ENCODE data around the gene BMPER.

The BMPER gene

DNA sequence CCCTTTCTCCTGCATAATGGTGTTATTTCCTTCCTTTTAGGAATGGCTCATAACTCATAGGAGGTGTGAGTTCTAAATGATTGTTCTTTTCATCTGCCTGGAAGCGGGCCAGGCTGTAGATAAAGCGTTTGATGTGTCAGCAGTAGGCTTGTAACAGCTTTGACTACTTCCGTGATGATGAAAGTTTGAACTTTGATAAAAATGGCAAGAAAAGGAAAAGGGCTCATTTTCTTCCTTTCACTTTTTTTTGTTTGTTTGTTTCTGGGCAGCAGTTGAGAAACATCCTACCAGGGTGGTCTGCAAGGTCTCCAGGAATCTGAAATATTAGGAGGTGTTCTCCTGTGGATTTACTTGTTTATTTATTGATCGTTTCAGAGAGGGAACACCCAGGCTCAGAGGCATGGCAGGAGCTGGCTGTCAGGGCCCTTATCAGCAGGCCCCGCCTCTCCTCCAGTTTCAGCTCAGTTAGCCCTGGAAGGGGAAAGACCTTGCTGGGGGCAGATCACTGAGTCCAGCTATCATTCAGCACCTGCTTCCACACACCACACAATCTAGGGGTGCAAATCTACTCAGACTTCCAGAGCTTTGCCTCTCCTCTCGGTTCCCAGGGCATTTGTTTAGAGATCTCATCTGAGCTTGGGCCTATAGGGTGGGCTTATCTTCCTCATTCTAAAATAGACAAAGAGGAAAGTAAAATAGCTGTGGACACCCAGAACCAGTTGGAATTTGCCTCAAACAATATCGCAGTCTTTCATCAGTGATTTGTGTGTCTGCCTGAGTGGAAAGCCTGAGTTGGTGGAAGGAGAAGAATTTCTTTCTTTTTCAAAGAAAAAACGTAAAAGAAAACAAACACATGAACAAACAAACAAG is 130.9 kb downstream of the BMPER start:
- DNase-seq: no peak

DNA sequence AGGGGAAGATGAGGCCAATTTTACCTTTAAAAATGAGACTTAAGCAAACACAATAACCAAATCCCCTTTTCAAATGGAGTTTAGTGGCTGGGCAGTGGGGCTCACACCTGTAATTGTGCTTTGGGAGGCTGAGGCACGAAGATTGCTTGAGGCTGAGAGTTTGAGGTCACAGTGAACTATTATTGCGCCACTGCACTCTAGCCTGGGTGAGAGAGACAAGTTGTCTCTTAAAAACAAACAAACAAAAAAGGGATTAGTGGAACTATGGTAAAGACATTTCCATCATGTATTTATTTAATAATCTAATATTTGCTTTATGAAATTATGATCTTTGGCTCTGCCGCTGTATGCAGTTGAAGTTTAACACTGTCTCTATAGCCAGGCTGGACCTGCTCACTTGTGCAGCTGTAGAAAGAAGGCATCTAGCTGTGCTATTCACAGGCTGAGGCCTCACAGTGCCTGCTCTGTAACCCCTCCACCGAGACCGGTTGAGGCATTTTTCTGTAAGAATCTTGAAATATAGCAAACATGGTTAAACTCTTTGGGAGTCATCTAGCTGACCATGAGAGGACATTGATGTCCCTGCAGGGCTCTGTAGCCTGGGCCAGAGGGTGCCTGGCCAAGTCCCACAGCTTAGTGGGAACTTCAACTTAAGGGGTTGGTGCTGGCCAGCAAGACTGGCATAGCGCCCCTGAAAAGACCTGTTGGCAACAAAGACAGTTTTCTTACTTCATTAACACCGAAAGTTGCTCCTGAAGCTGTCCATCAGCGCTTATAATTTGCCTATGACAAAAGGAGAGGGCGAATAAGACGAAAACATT is 131.8 kb downstream of the BMPER start:
- DNase-seq: no peak

DNA sequence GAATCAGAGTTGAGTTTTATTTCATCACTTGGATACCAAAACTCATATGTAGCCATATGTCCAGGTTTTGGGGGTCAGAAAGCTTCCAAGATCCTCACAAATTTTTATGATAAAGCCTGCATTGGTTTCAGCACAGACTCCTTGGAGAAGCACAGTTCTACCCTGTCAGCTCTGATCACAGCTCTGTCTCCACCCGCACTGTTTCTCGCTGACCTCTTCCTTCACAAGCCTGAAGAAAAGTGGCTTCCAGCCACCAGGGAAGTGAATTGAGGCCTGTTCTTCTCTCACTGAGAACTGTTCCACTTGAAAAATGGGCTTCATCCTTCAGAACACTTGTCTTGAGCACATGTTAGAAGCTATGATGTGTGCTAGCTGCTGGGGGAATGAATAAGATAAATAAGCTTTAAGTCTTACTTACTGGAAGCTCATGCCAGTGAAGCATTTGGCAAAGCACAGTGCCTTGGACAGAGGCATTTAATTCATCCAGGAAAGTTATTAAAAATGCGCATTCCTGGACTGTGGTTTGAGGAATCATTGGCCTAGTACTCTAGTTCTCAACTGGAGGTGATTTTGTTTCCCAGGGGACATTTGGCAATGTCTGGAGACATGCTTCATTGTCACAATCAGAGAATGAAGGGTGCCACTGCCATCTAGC is 133.6 kb downstream of the BMPER start:
- no peak for DNase-seq

DNA sequence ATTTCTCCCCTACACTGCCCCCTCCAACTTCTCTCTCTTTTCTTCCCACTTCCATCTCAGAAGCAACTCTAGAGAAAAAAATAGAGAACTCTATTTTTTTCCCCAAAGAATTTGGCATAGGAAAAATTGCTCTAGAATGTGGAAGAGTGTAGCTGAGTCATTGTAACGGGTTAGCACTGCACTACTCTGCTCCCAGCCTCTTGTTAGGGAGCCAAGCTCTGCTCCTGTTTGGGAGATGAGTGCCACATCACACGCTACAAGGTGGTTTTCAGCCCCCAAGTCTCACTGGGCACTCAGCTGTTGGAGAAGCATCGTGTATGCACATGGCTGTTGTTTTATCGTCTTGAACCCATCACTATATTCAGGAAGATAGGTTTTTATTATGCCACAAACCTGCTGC is 136.4 kb downstream of the BMPER start:
- DNase-seq: no peak

DNA sequence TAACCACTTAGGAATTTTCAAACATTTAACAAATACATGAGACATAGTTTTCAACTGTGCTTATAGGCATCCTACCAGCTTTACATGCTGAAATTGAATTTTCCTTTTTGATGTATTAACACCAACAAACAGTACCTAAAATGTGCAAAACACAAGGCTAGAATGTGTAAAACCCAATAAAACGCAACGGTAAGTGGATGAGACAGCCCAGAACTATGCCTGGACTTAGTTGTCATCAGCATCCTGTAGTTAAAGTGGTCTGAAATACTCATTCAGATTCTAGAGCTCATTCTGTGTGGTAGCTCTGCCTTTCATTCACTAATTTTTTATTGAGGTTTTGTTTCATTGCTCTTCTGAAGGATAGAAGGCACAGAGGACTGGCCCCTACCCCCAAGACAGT is 137.1 kb downstream of the BMPER start:
- no peak for DNase-seq

DNA sequence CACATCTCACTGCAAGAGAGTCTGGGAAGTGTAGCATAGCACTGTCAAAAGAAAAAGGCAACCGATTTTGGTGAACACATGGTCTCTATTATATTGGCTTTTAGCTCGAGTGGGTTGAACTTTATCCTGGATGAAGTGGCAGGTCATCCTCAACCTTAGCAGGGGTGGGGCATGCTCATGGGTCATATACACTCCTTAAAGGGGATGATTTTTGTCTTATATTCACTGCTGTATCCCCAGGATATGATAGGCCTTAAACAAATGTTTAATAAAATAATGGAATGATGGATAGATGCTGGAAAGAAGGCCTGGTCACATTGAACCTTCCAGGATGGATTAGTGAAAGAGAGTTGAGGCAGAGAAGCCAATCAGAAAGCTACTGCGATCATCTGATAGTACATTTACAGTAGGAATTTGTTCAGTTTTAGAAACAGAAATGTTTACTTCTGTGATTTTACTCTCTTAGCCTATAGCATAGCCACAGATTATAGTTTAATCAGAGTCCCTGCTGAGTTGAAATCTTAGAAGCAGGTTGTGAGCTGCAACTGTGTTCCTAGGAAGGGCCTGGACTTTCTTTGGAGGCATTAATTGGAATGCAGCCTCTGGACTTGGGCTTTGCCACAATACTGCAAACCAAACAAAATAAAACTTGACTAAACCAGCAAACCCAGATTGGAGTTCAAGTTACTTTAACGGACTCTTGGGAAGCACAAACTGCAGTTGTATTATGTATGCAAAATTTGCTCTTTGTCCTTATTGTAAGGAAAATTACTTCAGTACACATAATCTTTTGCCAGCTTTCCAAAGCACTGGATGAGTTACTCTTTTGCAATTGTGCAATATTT is 138.3 kb downstream of the BMPER start:
- no peak for DNase-seq

DNA sequence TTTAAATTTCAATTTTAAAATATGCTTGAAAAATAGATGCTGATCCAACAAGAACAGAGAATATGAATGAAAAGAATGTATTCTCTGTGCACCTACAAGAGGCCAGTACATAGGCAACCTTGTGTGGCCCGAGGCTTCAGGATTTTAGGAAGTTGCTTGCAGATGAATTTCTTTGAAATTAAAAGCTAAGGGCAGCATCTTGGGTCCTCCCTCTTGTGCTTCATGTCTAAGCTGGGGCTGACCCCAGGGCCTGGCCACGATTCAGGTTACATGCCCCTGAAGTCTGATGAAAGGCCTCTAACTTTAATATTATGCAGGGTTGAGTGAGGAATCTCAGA is 138.9 kb downstream of the BMPER start:
- DNase-seq: no peak

DNA sequence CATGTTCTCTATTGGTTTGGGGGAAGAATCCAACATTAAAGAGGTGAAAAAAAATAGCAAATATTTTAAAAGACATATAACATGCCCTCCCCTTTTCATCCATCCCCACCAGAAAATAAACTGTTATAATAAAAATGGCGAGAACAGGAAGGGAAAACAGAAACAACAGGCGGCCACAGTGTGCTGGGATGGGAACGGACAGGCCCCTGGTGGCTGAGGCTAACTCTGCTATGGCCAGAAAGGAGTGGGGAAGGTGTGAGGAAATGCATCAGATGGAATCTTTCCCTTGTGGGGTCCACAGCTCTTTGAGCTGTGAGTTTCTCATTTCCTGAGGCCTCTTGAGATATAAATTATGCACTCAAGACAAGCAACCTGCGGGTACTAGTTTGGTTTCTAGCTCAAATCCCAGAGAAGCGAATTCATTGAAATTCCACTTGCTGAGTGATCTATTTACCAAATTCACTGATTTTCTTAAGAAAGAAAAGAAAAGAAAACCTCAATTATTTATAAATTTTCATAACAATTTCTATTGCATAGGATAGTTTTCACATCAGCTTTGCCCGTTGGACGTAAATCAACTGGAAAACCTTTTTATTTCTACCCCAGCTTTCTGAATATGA is 139.5 kb downstream of the BMPER start:
- no peak for DNase-seq

DNA sequence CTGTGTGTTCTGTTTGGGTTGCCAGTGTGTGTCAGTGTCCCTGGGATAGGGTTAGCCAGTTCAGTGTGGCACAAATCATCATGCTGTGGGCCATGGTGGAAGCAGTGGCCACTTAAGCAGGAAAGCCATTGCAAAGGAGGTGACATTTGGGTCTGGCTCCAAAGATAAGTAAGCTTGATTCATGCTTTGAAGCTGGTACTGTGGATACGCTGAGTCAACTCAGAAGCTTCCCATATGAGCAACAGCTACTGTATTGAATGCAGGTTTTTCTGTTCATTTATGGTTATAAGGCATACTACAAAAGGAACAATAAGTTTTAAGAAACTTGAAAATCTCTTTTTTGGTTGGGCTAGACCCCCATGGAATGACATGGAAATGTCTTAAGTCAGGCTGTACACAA is 143.1 kb downstream of the BMPER start:
- DNase-seq: no peak

DNA sequence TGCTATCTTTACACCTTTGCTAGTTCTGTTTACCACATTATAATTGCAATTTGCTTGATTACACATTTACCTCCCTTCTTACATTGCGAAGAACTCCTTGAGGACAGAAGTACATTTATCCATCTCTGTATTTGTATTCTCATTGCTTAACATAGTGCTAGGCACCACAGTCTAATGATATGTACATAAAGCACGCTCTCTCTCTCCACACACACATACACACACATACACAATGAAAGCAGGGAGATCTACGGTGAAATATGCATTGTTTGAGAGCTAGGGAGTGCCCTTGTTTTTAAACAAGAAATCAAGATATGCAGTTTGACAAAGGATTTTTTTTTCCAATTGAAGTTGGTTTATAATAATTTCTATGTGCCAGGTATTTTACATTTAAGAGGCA is 148.7 kb downstream of the BMPER start:
- DNase-seq: no peak

DNA sequence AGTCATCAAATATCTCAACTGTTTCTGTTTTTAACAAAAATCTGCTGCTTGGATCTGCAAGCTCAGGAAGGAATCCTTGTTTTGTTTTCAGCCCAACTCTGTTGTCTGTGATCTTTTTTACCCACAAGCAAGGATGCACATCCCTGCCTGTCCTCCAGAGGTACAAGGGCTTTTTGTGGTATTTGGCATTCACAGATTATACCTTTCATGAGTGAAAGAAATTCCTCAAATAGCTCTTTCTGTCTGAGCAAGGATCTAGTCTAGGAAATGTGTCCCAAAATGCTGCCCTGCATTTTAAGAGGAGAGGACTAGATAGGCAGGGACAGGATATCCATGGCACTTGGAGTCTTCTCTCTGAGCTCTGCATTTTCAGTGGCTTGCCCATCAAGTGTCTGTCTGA is 151.8 kb downstream of the BMPER start:
- no peak for DNase-seq

DNA sequence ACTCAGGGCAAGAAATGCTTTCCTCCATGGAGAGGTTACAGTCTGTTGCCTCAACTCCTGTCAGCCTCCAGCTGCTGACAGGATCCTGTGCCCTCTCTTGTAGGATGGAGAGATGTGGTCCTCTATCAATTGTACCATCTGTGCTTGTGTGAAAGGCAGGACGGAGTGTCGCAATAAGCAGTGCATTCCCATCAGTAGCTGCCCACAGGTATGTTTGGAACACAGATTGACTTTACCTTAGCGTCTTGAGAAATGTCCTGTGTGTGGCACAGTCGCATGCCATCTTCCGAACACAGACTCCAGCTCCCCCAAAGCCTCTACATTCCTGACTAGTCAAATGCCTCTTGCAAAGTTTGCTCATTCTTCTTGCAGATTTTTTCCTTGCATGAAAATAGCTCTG is 152.6 kb downstream of the BMPER start:
- no peak for DNase-seq

DNA sequence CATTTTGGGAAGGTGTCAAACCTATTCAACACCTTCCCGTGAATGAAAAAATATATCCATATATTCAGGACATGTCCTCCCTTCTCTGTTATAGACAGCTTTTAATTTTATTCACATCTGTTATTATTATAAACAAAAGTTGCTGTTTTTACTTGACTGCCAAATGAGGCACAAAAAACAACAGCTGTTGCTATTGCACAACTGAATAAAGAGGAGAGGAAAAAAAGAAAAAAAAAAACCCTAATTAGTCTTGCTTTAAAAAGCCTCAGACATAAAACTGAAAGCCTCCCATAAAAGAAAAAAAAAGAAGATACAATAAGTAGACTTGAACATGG is 153.4 kb downstream of the BMPER start:
- DNase-seq: no peak

DNA sequence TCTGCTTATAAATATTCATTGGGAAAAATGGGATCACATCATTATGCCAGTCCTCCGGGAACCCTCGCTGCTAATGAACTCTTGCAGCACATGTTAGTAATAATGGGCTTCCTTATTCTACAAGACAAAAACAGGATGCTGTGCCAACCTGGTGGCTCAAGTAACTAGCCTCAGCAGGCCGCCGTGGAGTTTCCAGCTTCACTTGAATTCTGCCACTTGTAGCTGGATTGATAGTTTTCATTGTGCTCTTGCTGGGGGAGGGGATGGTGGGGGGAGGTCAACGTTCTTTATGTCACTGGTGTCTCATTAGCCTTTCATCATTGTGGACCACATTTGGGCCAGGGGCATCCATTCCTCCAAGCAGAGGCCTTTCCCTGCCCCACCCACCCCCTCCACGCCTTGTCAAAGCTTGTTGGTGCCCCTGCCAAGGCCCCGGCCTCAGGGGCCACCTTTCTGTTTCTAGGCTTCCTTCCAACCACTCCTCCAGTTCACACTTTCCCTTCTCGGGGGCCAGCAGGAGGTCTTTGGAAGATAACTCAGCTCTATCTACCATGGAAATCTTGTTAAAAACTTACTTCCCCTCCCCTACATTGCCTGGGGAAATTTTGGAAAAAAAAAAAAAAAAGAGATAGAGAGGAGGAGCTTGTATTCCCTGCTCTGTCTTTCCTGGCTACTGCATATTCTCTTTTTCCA is 153.9 kb downstream of the BMPER start:
- DNase-seq: no peak

DNA sequence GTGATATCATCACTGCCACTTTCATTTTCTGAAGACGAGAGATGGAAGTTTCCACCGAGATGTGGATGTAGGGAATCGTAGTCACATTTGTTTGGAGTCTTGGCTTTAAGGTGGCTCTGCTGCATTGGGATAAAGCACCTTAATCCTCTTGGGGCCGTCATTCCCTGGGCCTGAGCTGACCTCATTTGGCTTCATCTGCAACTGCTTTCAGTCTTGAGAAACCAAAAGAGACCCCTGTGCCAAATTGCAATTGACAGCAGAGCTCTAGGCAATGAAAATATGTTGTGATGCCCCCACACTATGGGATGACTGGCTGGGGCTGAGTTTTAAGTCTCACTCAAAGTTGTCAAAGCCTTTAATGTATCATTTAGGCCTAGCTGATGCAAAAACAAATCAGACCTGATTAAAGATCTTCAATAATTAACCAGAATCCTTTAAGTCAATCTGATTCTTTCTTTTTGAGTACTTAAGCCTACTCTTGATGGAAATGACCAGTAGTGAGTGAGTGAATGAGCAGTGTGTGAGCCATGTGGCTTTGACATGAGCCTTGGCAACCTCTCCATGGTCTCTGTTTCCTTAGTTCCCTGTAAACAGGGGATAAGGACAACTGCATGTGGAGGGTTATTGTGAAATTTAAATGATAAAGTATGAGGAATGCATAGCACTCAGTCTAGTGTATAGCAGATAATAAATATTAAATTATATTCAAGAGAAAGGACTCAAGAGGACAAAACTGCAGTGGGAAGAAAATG is 155.0 kb downstream of the BMPER start:
- no peak for DNase-seq

DNA sequence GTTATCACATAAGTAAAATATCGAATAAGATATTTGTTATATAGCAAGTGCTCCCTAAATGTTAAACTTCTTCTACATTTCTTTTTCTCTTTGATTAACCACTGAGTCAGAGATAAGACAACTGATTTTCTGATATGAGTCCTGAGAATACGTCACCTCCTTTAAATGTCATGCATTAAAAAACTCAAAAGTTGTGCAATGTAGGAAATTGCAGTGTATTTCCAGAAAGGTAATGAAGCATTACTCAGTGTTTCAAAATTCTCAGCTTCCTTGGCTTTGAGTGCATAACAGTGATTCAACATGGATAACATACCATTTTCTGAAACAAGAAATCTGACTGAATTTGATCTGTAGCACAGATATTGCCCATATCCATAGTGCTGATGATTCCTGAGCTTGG is 155.8 kb downstream of the BMPER start:
- no peak for DNase-seq

DNA sequence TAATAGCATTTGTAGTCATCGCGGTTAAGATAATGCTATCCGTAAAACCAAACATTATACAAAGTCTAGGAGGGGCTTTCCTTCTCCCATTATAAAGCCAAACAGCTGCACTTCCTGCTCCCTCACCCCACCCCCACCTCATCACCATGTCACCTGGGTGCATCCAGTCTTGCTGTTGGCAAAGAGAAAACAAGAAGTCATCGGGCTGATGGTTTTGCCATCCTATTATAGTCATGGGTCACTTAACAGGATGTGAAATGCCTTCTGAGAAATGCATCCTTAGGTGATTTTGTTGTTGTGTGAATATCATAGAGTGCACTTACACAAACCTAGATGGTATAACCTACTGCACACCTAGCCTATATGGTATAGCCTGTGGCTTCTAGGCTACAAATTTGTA is 157.0 kb downstream of the BMPER start:
- DNase-seq: no peak

DNA sequence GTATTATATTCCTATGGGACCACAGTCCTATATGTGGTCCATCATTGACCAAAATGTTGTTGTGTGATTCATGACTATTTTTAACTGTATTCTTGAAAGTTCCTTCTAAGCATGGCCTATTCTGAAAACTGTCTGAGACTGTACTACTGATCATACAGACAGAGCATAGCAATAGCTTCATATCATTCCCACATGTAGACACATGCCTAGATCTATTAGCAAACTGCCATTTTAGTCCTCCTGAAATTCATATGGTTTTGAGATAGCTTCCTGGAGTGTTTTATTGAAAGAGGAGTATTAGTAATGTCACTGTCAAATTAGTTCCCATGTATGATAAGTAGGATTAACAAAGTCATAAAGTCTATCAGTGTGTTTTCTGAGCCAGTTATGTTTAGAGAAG is 157.5 kb downstream of the BMPER start:
- no peak for DNase-seq

DNA sequence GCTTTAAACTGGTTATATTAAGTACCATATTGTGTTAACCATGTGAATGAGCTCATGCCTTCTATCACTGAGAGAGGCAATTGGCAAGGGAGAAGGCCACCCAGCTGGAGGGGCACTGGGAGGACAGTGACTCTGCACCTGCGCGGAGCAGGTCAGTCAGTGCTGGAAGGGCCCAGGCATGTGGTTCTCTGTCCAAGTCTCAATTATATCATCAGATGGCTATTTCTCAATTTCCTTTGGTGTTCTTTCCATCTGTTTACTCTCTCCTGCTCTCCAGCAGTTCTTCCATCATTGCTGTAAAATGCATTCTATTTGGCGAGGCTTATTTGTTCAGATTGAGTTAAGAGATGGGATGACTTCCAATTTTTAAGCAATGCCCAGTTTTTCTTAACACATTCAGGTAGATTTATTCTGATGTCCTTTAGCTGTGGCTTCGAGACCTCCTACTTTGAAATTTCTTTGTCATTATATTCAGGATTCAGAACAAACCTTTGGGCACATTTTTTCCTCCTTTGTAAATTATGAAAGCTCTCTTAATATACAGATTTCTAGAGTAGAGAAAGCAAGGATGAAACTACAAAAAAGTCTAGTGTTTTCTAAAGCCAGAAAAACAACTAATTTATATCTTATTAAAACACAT is 159.3 kb downstream of the BMPER start:
- no peak for DNase-seq

DNA sequence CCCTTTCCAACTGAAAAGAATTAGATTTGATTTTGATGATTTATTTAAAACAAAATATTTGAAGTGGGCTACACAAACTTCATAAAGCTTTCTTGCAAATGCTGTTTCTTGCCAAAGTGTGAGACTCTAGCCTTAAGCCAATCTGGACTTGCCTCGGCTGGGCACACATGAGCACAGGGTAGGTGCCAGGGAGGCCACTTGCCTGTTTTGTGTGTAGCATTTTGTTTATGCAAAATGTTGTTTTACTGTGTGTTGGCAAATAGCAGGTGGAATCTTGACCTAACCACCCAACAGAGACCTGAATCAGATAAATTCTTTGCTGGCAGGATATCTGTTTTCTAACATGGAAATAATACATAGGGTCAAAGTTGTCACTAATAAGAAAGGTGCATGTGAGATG is 161.1 kb downstream of the BMPER start:
- no peak for DNase-seq

Data from Kasumi-1 (cell line).